Lung (tissue), 12 donors: ENCODE results near the gene SRC. TPM values are rescaled to one million over a fixed set of nuclear protein-coding genes. Genes with fewer than 3 reads are reported as not detected.

ENCODE experiments used
- ATAC-seq: fragments of 200-7000 bp; cut with Tn5 transposase; one replicate; pipeline ENCODE4 v1.9.1; 2020; ENCODE audit warnings: moderate number of reproducible peaks; ENCODE audit not compliant: insufficient read depth, low FRiP score
- DNase-seq, 3 donors: peaks; one replicate each; pipeline ENCODE4 v3.0.0-alpha.2; 2013 to 2017
- H3K27ac ChIP-seq, 2 donors: one replicate each; pipeline ENCODE4 v1.5.1; 2013; ENCODE audit warnings: mild to moderate bottlenecking in 2 of 2, moderate library complexity in 2 of 2, control low read depth in 1 of 2, inconsistent platforms in 1 of 2, low read depth in 1 of 2, low read length in 1 of 2
- H3K27me3 ChIP-seq, 3 donors: one replicate each; pipeline ENCODE4 v1.5.1; 2013; ENCODE audit warnings: low read length in 2 of 3; ENCODE audit not compliant: control insufficient read depth in 3 of 3, insufficient read depth in 3 of 3
- H3K36me3 ChIP-seq, 4 donors: one replicate each; pipeline ENCODE4 v1.5.1; 2013; ENCODE audit warnings: low read length in 4 of 4, mild to moderate bottlenecking in 1 of 4, moderate library complexity in 1 of 4; ENCODE audit not compliant: control insufficient read depth in 4 of 4, insufficient read depth in 4 of 4
- H3K4me1 ChIP-seq, 5 donors: one replicate each; pipeline ENCODE4 v1.5.1; 2013; ENCODE audit warnings: low read length in 5 of 5, mild to moderate bottlenecking in 2 of 5, moderate library complexity in 1 of 5; ENCODE audit not compliant: control insufficient read depth in 5 of 5, insufficient read depth in 5 of 5
- H3K4me3 ChIP-seq: one replicate; pipeline ENCODE4 v1.5.1; 2013; ENCODE audit warnings: mild to moderate bottlenecking, control low read depth, moderate library complexity
- H3K9ac ChIP-seq, 2 donors: one replicate each; pipeline ENCODE4 v1.5.1; 2013; ENCODE audit warnings: low read length in 2 of 2, control low read depth in 1 of 2; ENCODE audit not compliant: insufficient read depth in 1 of 2
- H3K9me3 ChIP-seq, 4 donors: one replicate each; pipeline ENCODE4 v1.5.1; 2013; ENCODE audit warnings: low read length in 3 of 4, mild to moderate bottlenecking in 1 of 4, moderate library complexity in 1 of 4; ENCODE audit not compliant: control insufficient read depth in 4 of 4, insufficient read depth in 3 of 4
- WGBS, 2 donors: extraction: QIAGEN DNeasy Blood & Tissue Kit; methylation state at CpG; one replicate each; pipeline ENCODE4 v1.1.7; 2013; 5-methylcytosine and 5-hydroxymethylcytosine counted together
- polyA plus RNA-seq, 2 donors: library from polyadenylated mRNA; stranded (reverse); fragments of 200-250 nt; gene quantifications; one replicate each; pipeline ENCODE4 v1.2.1, GENCODE V29; 2013
- total RNA-seq, 2 donors: library from RNA; depleted of rRNA in 1 of 2; stranded (reverse); fragments of >200 nt in 1 of 2; gene quantifications; one replicate each; pipeline ENCODE4 v1.2.1, GENCODE V29; 2014 to 2021
- TF ChIP-seq, protein P1 (sequence below): IDR thresholded peaks from 2 replicates; pipeline ENCODE4 v1.5.1; 2012; ENCODE audit warnings: mild to moderate bottlenecking; ENCODE audit errors: control extremely low read depth, extremely low read depth
- donor health status: control.
- donor health status: control.
- donor health status: Bipolar disorder and iron deficiency.
- donor health status: healthy.
- donor health status: DM: yes; HTN: yes; CAD: no.

The SRC gene
- total and polyA plus RNA-seq, 4 donors, result 35.6 to 69.5 (median 50.1) TPM

DNA sequence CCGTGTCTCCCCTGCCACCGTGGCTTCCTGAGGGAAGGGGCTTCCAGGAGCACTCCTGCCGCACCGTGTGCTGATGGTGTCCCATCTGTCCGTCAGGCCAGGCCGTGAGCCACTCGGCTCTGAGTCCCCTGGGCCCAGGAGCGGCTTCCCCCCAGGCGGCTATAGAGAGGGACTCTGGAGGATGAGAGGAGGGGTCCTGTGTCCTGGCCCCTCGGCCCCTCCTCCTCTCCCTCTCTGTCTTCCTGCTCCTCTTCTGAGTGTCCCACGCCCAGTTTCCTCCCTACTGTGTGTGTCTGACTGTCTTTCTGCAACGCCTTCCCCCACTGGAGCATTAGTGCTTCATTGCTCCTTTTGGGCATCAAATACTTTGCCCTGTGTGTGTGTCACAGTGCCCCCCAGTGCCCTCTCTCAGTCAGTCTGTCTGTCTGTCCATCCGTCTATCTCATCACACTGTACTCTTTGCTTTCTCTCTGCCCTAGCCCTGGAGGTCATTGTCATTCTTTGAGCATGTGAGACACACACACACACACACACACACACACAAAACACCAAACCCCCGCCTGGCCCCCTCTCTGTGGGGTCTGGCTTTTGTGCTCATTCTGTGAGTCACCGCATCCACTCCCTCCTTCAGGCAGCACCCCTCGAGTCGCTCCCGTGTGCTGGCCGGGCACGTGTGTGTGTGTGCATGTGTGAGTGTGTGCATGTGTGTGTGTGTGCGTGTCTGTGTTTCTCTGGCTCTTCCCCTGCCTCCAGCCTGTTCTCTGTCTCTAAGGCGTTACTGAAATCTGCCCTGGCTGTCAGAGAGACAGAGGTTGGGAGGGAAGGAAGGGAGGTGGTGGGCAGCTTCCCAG is 71.9 kb downstream of the SRC start:
- H3K9ac ChIP-seq, result no peak overlapping the region
- TF ChIP-seq, protein P1, sequence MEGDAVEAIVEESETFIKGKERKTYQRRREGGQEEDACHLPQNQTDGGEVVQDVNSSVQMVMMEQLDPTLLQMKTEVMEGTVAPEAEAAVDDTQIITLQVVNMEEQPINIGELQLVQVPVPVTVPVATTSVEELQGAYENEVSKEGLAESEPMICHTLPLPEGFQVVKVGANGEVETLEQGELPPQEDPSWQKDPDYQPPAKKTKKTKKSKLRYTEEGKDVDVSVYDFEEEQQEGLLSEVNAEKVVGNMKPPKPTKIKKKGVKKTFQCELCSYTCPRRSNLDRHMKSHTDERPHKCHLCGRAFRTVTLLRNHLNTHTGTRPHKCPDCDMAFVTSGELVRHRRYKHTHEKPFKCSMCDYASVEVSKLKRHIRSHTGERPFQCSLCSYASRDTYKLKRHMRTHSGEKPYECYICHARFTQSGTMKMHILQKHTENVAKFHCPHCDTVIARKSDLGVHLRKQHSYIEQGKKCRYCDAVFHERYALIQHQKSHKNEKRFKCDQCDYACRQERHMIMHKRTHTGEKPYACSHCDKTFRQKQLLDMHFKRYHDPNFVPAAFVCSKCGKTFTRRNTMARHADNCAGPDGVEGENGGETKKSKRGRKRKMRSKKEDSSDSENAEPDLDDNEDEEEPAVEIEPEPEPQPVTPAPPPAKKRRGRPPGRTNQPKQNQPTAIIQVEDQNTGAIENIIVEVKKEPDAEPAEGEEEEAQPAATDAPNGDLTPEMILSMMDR, result no peak
- ATAC-seq (no peak), DNase-seq (peak; percentile 47 to 78 (median 55))
- H3K27ac ChIP-seq, result no peak overlapping the region
- H3K4me1 ChIP-seq, result peaks cover 0 to 36% (median 10%) of the 10 kb centered on the region in 5 donors
- no peak overlapping the region for H3K4me3 ChIP-seq
- peaks cover 0 to 6% (median 0%) of the 10 kb centered on the region in 4 donors for H3K9me3 ChIP-seq
- peaks cover 0 to 20% (median 4%) of the 10 kb centered on the region in 3 donors for H3K27me3 ChIP-seq
- no peaks in the 10 kb centered on the region for H3K36me3 ChIP-seq
- 60 to 67% methylated on average over 19 to 22 of the region's 22 CpGs for WGBS, 2 donors

DNA sequence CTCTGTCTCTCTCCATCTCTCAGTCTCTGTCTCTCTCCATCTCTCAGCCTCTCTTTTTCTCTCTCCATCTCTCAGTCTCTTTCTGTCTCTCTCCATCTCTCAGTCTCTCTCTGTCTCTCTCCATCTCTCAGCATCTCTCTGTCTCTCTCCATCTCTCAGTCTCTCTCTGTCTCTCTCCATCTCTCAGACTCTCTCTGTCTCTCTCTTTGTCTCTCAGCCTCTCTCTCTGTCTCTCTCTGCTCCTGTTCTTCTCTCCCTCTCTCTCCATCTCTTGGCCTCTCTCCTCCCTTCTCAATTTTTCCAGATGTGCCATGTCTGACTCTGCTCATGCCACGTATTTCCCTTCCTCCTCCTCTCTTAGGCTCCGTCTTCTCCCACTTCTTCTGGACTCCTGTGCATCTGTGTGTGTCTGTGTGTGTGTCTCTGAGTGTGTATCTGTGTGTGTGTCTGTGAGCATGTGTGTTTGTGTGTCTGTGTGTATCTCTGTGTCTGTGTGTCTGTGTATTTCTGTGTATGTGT is 72.7 kb downstream of the SRC start:
- Histone ChIP-seq H3K27me3 (peaks cover 0 to 19% (median 2%) of the 10 kb centered on the region in 3 donors), H3K4me1 (peaks cover 0 to 34% (median 10%) of the 10 kb centered on the region in 5 donors), H3K4me3 (no peak overlapping the region), H3K36me3 (no peaks in the 10 kb centered on the region), H3K27ac (no peak overlapping the region), H3K9me3 (peaks cover 0 to 6% (median 0%) of the 10 kb centered on the region in 4 donors), H3K9ac (no peak overlapping the region)
- TF ChIP-seq, protein P1, result no peak
- WGBS, 2 donors, result 43 to 69% methylated on average over 2 of the region's 2 CpGs
- peak in 2 of 3 donors; percentile 69 to 83 for DNase-seq
- no peak for ATAC-seq

GRCh38 chr20:37419307-37419706 is 73.4 kb downstream of the SRC start:
- no peak overlapping the region for H3K9ac ChIP-seq
- H3K27ac ChIP-seq, result no peak overlapping the region
- H3K9me3 ChIP-seq, result peaks cover 0 to 6% (median 0%) of the 10 kb centered on the region in 4 donors
- H3K27me3 ChIP-seq, result peaks cover 0 to 15% (median 0%) of the 10 kb centered on the region in 3 donors
- no peak overlapping the region for H3K4me3 ChIP-seq
- TF ChIP-seq, protein P1, result no peak
- DNase-seq, result no peak
- WGBS, 2 donors, result 95 to 96% methylated on average over 3 of the region's 3 CpGs
- no peaks in the 10 kb centered on the region for H3K36me3 ChIP-seq
- H3K4me1 ChIP-seq, result peaks cover 0 to 32% (median 10%) of the 10 kb centered on the region in 5 donors
- ATAC-seq, result no peak
